PFSK-1 (cell line): Measurements from ENCODE around the gene IL10.

ENCODE experiments used
- FOXP2 ChIP-seq: optimal IDR thresholded peaks from 2 replicates; pipeline ENCODE3; 2011; ENCODE audit warnings: borderline replicate concordance, control low read depth, inconsistent platforms; ENCODE audit not compliant: insufficient read depth; ENCODE audit errors: extremely low read length, extremely low read depth
- POLR2AphosphoS5 ChIP-seq: IDR thresholded peaks from 2 replicates; pipeline ENCODE4 v1.6.1; 2012; ENCODE audit warnings: low read depth, mild to moderate bottlenecking, control low read depth, low read length, moderate library complexity
- SIN3A ChIP-seq: IDR thresholded peaks from 2 replicates; pipeline ENCODE4 v1.6.1; 2012; ENCODE audit warnings: mild to moderate bottlenecking, low read length, moderate library complexity, borderline replicate concordance; ENCODE audit not compliant: insufficient read depth
- TAF1 ChIP-seq: IDR thresholded peaks from 2 replicates; pipeline ENCODE4 v1.6.1; 2012; ENCODE audit warnings: low read length, control low read depth, borderline replicate concordance; ENCODE audit not compliant: insufficient read depth
- TF ChIP-seq, protein P1 (sequence below), 2 experiments: IDR thresholded peaks; 2 replicates each; pipeline versions ENCODE4 v1.6.1 to v1.8.0; 2011 to 2012; ENCODE audit warnings: low read depth in 2 of 2, low read length in 2 of 2, control low read depth in 1 of 2, inconsistent platforms in 1 of 2, mild to moderate bottlenecking in 1 of 2, moderate library complexity in 1 of 2; ENCODE audit not compliant: insufficient read depth in 1 of 2

Gene IL10

DNA sequence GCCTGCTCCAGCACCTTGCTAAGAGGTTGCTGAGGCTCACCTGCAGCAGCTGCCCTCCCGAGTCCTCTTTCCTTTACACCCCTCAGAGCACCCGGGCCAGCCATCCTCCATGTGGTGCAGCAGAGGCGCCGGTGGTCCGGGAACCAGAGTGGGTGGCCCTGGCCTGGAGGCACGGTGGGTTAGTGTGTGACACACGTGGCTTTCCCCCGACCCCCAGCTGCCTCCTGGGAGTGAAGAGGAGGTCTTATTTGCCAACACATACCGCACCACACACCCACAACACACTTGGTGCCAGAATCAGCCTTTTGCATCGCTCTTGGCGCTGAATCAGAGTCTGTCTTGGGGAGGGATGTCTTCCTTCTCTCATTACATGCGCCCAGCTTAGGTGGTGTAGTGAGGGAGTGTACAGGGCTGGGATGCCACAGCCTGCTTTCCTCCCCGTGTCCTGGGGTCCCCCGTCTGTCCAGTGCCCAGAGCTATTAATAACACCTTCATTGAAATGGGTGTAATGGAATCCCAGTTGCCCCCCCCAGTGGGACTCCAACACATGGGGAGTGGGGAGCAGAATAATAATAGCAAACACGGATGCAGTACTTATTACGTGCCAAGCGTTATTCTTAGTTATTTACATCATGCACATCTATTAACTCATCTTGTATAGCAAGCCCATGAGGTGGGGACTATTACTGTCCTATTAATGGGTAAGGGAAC lies 49.4 kb downstream of the IL10 start:
- TF ChIP-seq POLR2AphosphoS5 (no peak), SIN3A (no peak), FOXP2 (no peak), TAF1 (no peak)
- TF ChIP-seq, protein P1, sequence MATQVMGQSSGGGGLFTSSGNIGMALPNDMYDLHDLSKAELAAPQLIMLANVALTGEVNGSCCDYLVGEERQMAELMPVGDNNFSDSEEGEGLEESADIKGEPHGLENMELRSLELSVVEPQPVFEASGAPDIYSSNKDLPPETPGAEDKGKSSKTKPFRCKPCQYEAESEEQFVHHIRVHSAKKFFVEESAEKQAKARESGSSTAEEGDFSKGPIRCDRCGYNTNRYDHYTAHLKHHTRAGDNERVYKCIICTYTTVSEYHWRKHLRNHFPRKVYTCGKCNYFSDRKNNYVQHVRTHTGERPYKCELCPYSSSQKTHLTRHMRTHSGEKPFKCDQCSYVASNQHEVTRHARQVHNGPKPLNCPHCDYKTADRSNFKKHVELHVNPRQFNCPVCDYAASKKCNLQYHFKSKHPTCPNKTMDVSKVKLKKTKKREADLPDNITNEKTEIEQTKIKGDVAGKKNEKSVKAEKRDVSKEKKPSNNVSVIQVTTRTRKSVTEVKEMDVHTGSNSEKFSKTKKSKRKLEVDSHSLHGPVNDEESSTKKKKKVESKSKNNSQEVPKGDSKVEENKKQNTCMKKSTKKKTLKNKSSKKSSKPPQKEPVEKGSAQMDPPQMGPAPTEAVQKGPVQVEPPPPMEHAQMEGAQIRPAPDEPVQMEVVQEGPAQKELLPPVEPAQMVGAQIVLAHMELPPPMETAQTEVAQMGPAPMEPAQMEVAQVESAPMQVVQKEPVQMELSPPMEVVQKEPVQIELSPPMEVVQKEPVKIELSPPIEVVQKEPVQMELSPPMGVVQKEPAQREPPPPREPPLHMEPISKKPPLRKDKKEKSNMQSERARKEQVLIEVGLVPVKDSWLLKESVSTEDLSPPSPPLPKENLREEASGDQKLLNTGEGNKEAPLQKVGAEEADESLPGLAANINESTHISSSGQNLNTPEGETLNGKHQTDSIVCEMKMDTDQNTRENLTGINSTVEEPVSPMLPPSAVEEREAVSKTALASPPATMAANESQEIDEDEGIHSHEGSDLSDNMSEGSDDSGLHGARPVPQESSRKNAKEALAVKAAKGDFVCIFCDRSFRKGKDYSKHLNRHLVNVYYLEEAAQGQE (IDR thresholded peaks at IDR 0.05; ENCODE audit: insufficient read depth in 1 of 2, low read depth in 2 of 2, low read length in 2 of 2): no peak

DNA sequence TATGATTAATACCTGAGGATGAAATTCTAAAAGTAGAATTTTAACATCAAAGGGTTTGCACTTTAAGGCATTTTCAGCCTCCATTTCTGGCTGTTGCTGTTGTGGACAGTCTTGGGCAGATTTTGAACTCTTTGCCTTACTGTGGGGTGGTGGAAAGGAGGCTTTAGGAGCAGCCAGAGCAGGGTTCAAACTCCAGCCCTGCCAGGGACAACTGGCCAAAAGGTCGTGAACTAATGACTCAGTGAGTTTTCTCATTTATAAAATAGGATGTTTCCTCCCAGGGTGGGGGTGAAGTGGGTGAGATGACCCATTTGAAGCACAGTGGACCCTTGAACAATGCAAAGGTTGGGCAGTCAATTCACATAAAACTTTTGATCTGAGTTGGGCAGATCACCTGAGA lies 50.8 kb downstream of the IL10 start:
- TF ChIP-seq FOXP2 (no peak), TAF1 (no peak), POLR2AphosphoS5 (no peak), SIN3A (no peak)
- TF ChIP-seq, protein P1 (IDR thresholded peaks at IDR 0.05; ENCODE audit: insufficient read depth in 1 of 2, low read depth in 2 of 2, low read length in 2 of 2): no peak

DNA sequence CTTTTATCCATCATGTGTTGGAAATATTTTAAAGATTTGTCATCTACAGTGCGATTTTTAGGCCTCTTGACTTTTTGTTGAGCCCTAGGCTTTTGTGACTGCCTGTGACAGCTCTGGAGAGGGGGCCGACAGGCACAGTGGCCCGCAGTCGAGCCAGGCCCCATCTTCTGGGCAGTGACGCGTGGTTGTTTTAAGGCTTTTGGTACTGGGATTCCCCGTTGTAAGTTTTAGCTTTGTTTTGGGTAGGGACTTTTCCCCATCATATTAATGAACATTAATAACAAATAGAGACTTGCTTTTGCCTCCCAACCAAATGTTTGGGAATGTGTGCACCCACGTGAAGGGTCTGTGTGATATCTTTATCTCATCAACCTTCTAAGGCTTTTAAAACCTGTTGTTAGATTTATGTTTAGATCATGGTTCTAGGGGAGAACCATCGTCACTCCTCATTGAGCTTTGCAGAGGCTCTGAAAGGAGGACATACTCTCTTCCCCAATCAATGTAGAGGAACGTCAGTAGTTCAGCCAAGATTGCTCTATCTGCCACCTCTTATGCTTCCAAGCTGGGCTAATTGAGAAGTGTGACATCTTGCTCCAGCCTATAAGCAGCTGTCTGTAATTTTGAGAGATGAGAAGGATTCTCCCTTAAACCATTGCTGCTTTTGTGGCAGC lies 53.0 kb downstream of the IL10 start:
- TF ChIP-seq, protein P1 (IDR thresholded peaks at IDR 0.05; ENCODE audit: insufficient read depth in 1 of 2, low read depth in 2 of 2, low read length in 2 of 2): no peak
- TF ChIP-seq POLR2AphosphoS5: no peak
- no peak for TF ChIP-seq SIN3A
- TF ChIP-seq FOXP2: no peak
- TF ChIP-seq TAF1: no peak

DNA sequence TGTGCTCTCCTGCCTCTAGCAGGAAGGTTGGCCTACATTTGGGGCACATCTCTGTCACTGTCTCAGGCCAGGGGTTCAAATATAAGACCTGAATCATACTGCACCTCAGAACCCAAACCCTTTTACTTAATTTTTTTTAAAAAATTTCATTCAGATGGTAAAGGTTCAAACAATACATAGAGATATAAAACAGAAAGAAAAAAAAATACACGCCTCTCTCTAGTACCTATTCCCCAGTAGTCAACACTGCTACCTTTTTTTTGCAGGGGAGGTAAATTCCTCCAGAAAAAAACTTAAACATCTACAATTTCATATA lies 54.7 kb downstream of the IL10 start:
- TF ChIP-seq SIN3A: no peak
- no peak for TF ChIP-seq TAF1
- TF ChIP-seq POLR2AphosphoS5: no peak
- TF ChIP-seq, protein P1 (IDR thresholded peaks at IDR 0.05; ENCODE audit: insufficient read depth in 1 of 2, low read depth in 2 of 2, low read length in 2 of 2): no peak
- no peak for TF ChIP-seq FOXP2
